GM19395 (cell line): Measurements from ENCODE around the gene MYH7.
"Not testable (repeated sequence)": the region's sequence is repeated elsewhere in the genome, so short reads cannot be mapped to it uniquely, and the experiment has no call there.

Experiments
- ATAC-seq: cut with Tn5 transposase; IDR thresholded peaks from one replicate; pipeline ENCODE4 v1.9.1; 2021; ENCODE audit warnings: mild to moderate bottlenecking, moderate library complexity; ENCODE audit not compliant: unreplicated experiment

The MYH7 gene

DNA sequence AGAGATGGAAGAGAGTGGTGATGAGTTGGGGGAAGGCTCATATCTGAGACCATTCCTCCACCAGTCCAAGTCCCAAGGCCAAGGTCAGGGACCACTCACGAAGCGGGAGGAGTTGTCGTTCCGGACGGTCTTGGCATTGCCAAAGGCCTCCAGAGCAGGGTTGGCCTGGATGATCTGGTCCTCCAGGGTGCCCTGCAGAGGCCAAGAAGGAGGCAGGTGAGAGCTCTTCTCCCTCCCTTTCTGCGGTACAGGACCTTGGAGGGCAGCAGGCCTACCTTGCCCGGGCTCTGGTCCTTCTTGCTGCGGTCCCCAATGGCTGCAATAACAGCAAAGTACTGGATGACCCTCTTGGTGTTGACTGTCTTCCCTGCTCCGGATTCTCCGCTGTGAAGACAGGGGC, 4.0 kb downstream of the MYH7 start:
- no peak for ATAC-seq

GRCh38 chr14:23430723-23431085, 4.8 kb downstream of the MYH7 start:
- no peak for ATAC-seq

DNA sequence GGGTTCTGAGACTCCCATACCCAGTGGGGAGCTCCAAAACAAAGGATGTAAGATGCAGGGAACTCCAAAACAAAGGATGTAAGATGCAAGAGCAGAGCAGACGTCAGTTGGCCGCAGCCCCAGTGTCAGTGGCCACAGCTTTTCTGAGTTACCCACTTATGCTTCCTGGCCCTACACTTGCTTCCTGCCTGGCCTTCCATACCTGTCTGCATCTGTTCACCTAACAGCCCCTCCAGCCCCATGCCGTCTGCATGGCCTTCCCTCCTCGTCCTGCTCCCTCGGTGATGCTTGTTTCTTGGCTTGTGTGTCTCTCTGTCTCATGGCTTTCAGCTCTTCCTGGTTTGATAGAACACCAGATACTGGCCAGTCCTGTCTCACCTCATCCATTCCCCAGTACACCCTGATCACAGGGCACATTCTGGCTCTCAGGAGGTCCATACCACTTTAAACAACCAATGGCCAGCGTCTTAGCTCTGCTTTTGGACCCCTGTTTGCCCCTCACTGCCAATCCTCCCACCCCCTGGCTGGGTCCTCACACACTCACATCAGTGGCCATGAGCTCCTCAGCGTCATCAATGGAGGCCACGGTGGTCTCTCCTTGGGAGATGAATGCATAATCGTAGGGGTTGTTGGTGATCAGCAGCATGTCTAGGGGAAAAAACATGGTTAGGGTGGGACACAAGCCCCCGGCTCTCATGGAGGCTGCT, 5.3 kb downstream of the MYH7 start:
- ATAC-seq, result no peak

GRCh38 chr14:23428686-23429495, 6.6 kb downstream of the MYH7 start:
- no peak for ATAC-seq

DNA sequence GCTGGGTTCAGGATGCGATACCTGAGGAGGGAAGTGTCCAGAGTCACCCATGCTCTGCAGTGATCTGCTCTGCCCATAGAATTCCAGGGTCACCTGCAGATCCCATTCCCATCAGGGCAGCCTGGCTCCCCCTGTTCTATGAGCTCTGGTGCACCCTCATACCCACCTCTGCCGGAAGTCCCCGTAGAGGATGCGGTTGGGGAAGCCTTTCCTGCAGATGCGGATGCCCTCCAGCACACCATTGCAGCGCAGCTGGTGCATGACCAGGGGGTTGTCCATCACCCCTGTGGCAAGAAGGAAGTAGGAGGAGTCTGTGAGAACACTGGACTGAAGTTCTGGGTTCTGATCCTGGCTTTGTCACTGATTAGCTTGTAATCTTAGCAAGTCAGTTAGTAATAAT, 9.7 kb downstream of the MYH7 start:
- not testable (repeated sequence) for ATAC-seq

DNA sequence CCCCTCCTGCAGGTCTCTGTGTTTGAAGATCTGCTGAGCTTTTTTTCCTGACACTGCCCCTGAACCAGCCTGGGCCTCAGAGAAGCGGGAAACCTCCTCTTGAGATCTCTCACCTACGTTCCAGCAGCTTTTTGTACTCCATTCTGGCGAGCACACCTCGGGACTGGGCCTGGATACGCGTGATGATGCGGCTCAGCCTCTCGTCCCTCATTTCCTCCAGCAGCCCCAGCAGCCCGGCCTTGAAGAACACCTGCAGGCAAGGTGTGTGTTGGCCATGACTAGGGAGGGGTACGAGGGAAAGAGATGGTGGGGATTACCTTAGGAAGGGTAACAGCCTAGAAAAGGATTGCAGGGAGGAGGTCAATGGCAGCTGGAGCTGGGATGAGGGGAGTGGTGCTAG, 10.3 kb downstream of the MYH7 start:
- no peak for ATAC-seq

GRCh38 chr14:23423657-23424056, 11.8 kb downstream of the MYH7 start:
- ATAC-seq, result no peak

DNA sequence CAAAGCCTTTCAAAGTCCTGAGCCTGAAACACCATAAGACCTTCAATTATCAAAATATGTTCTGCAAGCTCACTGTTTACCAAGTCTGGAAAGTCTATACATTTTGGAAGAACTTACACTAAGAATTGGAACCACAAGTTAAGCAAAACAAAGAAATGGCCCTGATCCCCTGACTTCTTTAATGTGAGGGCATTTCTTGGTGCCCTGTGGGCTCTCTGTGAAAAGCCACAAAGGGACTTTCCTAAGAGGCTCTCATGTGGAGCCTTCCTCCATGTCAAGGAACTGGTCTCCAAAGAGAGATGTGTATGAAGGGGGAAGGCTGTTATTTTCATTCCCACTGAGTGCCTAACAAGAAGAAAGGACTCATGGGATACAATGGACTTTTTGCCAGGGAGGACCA, 13.9 kb downstream of the MYH7 start:
- no peak for ATAC-seq

- ATAC-seq, result not testable (repeated sequence)
These were observed 15.8 kb downstream of the MYH7 start for GRCh38 chr14:23419646-23420045.

GRCh38 chr14:23418021-23418420, 17.4 kb downstream of the MYH7 start:
- no peak for ATAC-seq

GRCh38 chr14:23417269-23417668, 18.2 kb downstream of the MYH7 start:
- not testable (repeated sequence) for ATAC-seq

GRCh38 chr14:23416801-23417200, 18.7 kb downstream of the MYH7 start:
- no peak for ATAC-seq

DNA sequence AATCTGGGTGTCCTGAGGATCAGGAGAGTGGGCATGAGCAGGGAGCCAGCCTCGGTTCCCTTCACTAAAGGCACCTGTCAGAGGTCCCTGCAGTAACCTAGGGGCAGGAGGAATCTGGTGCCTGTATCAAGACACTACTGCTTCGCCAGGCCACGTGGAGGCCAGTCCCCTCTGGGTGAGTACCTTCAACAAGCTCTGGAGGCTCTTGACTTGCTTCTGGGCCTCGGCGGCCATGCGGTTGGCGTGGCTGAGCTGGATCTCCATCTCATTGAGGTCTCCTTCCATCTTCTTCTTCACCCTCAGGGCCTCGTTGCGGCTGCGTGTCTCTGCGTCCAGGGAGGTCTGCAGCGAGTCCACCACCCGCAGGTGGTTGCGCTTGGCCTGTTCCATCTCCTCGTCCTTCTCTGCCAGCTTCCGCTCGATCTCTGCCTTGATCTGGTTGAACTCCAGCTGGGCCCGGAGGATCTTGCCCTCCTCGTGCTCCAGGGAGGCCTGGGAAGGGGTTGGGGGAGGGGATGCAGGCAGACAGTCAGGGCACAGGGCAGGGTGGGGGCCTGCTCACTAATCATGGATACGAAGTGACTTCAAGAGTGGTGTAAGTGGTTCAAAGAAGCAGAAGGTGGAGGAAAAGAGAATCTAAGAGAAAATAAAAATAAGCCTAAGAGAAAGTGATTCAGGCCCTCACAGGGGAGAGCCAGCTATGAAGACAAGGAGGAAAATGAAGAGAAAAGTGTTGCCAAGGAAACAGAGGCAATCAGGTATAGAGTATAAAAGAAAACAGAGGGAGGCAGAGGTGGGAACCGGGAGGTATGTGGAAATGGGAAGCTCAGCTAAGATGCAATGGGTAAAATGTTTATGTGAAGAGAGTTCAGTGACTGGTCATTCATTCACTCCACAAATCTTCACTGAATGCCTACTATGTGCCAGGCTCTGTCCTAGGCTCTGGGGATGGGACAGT, 19.4 kb downstream of the MYH7 start:
- no peak for ATAC-seq

- no peak for ATAC-seq
These were observed 20.3 kb downstream of the MYH7 start for GRCh38 chr14:23414906-23415820.

DNA sequence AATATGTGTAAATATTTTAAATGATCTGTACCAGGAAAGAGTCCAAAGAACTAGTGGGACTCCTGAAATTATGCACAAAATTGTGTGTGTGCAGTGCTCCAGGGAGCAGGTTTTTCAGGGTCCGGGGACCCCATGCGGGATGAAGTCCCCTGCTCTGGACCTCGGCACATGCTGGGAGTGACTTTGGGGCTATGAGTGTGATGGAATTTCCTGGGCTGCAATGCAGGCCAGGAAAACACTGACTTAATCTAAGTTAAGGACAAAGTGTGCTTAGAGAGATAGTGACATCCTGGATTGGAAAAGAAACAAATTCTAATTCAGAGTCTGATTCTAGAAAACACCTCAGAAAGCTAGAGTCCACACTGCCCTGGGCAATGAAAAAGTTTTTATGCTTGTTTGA, 21.2 kb downstream of the MYH7 start:
- ATAC-seq, result no peak

- ATAC-seq, result no peak
These were observed 21.8 kb downstream of the MYH7 start for GRCh38 chr14:23413681-23414080.

DNA sequence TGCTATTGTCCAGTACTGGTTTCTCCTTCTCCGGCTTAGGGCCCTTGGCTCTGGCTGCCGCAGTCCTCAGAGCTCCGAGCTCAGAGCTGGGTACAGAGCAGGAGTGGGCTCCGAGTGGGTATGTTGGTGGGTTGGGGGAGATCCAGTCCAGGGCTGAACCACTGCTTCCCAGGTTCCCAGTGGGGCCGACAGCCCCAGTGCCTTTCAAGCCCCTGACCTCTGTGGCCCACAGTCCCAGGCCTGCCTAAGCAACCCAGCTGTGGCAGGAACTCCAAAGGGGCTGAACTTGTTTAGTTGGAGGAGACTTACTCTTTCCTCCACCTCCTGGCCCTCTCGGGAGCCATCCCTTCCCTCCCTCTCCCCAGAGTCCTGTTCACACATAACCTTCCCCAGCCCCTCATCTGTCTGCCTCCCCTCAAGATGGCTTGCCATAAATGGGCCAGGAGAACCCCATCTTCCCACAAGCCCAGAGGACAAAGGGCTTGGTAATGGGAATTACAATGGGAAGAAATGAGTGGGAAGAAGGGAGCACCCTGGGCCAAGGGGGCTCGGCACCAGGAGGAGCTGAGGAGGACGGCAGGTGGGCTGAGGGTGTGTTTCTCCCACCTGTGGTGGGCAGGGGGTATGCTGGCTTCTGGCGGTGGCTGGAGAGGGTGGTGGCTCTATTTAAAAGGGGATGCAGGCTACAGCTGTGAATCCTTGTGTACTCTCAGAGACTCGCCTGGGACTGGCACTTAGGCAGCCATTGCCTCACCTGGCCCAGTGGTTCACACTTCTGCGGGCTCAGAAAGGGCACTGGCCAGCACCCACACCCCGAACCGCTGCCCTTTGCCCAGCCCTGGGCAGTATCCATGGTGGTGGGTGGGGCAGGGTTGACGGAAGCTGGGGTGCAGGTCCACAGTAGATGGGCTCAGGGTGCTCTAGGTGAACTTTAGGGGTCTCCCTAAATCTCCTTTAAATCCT, 23.6 kb downstream of the MYH7 start:
- no peak for ATAC-seq

GRCh38 chr14:23409966-23410635, 25.4 kb downstream of the MYH7 start:
- no peak for ATAC-seq

- no peak for ATAC-seq
These were observed 26.0 kb downstream of the MYH7 start for GRCh38 chr14:23409475-23409874.
